HPDE6-E6E7 (cell line): ENCODE data around the gene FAM234B.
A peak's percentile ranks its signal among the peaks of the same experiment; 100 is the strongest.

Source experiments
- DNase-seq: peaks from one replicate; pipeline ENCODE4 v3.0.0; 2011; ENCODE audit warnings: missing footprints; ENCODE audit errors: extremely low spot score

The FAM234B gene, protein sequence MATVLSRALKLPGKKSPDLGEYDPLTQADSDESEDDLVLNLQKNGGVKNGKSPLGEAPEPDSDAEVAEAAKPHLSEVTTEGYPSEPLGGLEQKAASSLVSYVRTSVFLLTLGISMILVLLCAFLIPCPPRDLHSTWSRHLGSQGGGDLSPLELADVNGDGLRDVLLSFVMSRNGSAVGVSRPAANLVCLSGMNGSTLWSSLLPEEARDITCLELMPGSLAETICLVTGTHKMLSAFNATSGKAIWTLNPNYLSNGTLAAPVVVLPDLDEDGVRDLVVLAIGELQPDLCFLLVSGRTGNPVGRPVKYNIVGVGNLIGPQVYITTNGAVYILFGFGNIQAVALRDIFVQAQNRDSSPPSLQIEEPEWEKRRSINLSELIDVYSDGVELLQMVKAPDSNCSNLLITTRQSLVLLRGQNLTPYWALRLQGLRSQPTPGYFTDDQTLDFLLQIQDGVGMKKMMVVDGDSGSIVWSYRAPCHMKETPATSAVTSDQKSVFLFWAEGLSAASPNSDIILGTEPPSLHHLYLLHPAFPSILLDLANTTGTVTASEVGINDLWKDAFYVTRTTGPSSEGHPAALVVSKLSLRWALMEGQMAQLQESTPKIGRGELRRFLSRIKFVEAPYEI

DNA sequence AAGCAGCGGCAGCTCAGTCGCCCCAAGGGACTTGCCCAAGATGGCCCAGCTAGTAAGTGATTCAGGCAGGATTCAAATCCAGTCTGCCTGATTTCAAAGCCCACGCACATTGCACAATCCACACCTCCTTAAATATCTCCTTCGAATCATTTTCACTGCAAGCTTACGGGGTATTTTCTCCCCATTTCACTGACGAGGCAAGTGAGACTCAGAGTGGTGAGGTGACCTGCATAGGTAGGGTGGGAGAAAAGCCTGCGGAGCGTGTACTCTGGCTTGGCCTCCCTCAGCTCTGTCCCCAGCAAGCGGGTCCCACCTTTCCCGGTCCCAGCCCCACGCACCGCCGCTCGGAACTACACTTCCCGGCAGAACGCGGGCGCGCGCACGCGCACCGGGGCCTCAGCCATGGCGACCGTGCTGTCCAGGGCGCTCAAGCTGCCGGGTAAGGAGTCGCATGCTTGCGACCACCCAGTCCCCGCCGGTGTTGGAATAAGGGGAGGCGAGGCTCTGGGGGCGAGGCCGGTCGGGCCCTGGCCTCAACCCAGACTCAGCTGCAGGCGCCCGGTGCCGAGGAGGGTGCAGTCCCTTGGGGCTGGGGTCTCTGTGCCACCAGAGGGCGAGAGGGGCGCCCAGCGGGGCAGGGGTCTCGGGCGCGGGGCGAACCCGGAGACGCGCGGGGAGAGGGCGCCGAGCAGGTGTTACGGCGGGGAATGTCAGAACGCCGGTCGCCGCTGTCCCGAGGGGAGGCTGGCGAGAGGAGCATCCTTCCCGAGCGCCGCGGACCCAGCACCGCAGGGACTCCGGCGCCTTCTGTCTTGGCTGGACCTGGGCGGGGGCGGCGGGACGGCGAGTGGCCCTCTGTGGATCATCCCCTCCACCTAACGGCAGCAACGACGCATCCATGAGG, at the start of gene FAM234B:
FAM234B (plus strand) TSS at position 380 of the 904 bp plus-strand sequence; CDS start at position 403, 23 bp downstream.
- DNase-seq, result peak; percentile 77

DNA sequence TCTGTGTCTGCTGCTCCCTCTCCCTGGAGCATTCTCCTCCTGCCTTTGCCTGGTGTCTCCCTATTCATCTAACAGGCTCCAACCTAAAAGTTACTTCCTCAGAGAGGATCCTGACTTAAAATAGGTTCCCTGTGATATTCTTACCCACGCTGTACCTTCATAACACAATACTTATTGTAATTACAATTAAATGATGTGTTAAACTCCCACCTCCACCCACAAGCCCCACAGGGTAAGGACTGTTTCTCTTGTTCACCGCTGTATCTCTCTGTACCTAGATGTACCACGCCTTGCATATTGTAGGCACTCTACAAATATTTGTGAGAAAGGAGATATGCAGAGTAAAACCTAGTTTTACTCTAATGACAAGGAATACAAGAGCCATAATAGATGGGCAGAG, 49.1 kb upstream of the FAM234B start:
- DNase-seq, result no peak

DNA sequence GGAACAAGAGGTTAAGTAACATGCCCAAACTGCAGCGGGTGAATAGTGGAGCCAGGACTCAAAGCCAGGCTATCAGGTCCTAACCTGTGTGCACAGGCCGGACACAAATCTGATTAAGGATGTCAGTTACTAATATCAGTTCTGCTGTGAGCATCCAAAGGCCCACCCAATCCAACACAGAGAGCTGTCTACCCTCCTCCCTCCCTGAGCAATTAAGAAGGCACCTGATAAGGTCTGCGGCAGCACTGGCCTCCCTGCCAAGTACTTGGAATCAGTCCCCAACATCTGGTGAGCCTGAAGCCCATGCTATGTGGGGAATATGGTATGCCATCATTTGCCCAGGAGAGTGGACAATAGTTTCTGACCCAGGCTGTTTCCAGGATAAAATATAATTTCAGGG, 48.0 kb upstream of the FAM234B start:
- no peak for DNase-seq

DNA sequence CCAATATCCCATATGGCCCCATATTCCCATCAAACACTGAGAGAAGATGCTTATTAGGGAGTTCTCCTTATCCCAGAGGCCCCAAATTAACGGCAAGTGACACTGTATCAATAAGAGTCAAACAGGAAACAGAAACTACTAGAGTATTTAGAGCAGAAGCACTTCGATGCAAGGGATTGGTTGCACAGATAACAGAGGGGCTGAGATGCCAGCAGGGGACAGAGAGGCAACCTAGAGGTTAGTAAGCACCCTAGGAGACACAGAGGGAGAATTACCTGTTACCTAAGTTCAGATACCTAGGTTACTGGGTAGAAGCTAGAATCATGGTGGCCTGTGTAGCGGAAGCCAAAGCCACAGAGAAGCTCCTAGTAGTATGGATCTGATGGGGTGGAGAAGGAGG, 47.0 kb upstream of the FAM234B start:
- DNase-seq, result no peak

DNA sequence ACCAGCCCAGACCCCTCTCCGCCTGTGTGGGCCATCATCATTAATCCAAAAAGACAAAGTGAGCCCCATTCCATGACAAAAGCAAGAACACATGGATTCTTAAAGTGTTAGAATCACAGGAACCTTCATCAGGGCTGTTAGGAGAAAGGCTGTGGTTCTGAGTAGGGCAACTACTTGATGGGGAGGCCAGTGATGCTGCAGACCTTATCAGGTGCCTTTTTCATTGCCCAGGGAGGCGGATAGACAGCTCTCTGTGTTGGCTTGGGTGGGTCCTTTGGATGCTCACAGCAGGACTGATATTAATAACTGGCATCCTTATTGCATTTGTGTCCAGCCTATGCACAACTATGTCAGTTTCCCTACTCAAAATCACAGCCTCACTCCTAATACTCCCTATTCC, 46.4 kb upstream of the FAM234B start:
- no peak for DNase-seq

DNA sequence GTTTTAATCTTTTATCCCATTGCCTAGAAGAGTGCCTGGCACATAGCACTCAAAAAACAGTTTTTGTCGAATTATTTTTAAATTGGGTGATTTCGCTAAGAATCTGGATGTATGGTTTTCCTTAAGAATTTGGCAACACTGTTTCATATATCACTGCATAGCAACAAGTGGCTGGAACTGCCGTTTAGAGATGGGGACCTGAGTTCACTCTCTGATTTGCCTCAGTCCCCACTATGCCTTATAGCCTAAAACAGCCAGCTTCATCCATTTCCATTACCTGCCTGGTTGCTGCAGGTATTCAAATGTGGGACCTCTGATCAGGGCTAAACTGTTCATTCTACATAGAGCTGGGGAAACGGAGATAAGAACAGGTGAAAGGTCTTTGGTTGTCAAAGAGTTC, 45.9 kb upstream of the FAM234B start:
- DNase-seq, result no peak

DNA sequence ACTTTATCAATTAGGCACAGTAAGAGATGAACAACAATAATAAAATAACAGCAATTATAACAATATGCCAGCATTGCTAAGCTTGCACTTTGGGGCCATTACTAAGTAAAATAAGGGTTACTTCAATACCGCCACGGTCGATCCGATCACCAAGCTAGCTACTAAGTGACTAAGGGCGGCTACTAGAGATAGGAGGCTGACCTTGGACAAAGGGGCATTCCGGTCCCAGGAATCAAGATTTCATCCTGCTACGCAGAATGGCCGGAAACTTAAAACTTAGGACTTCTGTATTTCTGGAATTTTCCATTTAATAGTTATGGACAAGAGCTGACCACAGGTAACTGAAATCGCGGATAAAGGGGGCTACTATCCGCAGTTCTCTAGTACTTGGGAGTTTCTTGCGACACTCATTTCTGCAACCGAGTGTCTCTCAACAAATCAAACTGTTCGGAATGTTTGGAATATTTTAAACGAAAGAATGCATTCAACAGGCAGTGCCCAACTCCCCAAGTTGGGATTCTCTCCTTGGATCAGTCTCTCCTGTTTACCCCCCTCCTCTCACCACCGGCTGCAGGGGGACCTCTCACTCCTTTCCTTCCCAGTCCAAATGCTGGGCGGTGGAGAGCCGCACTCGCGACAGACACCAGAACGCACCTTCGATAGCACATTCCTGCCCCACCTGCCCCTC, 44.8 kb upstream of the FAM234B start:
- DNase-seq, result peak; percentile 37

DNA sequence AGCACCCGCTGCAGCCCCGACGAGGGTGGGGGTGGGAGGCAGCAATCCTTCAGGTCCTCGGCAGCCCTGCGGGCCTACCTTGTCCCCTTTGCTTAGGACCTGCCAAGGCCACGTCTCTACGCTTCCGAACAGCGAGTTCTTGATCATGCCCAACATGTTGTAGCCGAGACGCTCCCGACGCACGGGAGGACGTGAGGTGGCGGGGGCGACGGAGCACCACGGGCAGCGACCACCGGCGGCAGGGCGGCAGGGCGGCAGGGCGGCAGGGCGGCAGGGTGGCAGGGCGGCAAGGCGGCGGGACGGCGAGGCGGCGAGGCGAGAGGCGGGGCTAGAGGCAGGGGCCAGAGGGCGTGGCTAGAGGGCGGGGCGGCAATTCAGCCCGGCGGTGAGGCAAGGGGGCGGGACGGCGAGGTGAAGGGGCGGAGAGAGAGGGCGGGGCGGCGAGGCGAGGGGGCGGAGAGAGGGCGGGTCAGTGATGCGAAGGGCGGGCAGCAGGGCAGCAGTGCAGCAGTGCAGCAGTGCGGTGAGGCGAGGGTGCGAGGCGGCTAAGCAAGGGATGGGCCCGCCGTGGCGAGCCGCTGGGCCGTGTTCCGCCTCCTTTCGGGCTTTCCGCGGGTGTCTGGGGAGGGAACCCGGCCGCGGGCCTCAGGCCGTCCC, 44.1 kb upstream of the FAM234B start, which contains the start of gene HEBP1:
HEBP1 (minus strand) TSS at position 307 of the 657 bp plus-strand sequence; CDS start at position 156, 151 bp downstream.
- DNase-seq, result peak; percentile 89

DNA sequence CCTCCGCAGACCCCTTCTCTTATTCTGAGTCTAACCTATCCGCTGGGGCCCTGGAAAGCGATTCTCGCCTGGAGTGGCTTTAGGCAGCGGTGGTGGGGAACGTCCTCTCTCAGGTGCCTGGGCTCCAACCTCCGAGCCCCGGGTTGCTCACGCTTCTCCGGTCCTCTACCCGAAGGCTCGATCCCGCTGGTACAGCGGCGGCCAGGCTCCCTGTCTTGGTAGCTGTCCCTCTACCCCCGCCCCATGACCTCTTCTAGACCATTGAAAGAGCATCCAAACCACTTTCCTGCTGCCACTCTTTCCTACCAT, 43.6 kb upstream of the FAM234B start:
- peak; percentile 42 for DNase-seq

DNA sequence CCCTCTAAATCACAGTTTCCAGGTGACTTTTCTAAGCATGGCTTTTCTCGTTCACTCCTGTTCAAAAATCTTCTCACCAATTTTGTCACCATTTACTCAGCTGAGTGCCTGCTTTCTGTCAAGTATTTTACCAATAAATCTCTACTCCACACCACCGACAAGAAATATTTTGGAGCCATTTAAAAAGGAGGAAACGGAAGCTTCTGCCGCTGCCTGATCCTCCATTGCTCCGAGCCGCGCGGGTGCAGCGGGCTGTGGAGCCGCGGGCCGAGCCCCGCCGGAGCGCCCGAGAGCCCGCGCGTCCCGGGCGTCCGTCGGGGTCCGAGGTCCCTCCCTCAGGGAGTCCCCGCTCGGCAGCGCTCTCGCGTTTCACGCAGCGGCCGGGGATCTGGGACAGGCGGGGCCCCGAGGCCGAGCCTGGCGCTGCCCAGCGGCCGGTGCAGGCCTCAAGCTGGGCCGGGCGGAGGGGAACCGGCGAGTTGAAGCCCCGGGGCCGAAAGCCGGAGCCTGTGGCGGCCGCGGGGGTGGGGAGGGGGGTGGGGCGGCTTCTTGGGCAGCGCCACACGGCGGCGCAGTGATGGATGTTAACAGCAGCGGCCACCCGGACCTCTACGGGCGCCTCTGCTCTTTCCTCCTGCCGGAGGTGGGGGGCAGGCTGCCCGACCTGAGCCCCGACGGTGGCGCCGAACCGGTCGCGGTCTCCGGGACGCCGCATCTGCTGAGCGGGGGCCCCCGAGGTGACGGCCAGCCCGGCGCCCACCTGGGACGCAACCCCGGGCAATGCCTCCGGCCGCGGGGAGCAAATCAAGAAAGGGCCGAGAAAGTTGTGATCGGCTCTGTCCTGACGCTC, 43.0 kb upstream of the FAM234B start:
- DNase-seq, result peak; percentile 68

DNA sequence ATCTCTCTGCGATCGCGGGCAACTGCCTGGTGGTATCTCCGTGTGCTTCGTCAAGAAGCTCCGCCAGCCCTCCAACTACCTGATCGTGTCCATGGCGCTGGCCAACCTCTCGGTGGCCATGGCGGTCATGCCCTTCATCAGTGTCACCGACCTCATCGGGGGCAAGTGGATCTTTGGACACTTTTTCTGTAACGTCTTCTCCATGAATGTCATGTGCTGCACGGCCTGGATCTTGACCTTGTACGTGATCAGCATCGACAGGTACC, 42.5 kb upstream of the FAM234B start:
- DNase-seq, result no peak

DNA sequence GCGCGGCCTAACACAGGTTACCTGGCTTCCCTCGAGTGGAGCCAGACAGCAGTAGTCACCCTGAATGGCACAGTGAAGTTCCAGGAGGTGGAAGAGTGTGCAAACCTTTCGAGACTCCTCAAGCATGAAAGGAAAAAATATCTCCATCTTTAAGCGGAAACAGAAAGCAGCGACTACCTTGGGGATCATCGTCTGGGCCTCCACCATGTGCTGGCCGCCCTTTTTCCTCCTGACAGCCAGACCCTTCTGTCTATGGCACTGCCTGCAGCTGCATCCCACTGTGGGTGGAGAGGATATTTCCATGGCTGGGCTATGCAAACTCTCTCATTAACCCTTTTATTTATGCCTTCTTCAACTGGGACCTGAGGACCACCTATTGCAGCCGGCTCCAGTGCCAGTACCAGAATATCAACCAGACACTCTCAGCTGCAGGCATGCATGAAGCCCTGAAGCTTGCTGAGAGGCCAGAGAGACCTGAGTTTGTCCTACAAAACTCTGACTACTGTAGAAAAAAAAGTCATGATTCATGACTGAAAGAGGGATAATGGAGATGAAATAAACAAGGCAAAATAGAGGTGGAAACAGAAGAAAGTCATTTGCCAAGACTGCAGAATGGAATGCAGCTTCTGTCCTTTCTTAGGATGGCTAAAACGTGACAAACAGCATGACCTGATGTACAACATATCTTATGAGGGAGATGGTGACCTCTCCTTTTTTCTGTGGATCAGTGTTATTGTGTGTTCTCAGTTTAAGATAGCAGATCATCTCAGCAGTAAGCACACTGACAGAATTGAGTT, 41.7 kb upstream of the FAM234B start:
- no peak for DNase-seq

DNA sequence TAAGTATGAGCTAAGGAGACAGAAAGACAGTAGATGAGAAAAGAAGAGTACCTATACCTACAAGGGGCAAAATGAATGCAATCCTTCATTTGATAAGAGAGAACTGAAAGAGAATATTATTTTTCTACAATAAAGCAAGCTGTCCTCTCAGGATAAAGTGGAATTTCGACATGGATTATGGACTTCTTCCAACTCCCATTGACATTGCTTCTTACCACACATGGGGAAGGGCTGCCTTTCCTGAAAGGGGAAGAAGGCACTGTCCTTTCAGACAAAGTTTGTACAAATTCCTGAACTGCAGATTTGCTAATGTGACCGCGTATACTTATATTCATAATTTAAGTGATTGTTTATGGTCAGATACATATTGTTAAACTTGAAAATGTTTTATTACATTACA, 39.8 kb upstream of the FAM234B start:
- DNase-seq, result no peak

DNA sequence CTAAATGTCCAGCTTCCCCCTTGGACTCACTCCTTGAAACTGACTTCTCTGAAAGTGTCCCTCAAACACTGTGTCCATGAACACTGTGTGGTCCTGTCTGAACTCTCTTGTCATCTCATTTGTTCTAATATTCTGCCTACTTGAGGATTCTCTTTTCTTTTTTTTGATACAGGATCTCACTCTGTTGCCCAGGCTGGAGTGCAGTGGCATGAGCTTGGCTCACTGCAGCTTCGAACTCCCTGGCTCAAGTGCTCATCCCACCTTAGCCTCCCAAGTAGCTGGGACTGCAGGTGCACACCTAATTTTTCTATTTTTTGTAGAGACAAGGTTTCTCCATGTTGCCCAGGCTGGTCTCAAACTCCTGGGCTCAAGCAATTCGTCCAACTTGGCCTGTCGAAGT, 39.2 kb upstream of the FAM234B start:
- DNase-seq, result no peak

DNA sequence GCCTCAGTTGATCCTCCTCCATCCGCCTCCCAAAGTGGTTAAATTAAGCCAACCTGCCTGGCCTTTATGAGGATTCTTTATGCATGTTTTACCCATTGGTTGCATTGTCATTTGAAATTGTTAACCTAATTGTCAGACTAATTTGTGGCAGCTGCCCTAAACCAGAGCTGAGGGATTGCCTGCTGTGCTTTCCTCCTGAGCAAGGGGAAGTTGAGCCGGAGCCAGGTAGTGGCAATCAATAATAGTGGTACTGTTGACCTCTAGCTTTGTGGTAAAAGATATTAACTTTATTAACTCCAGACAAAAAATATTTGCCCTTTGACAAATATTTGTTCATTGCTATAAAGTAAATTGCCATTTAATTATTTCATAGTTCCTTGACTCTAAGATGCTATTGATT, 38.5 kb upstream of the FAM234B start:
- DNase-seq, result no peak

DNA sequence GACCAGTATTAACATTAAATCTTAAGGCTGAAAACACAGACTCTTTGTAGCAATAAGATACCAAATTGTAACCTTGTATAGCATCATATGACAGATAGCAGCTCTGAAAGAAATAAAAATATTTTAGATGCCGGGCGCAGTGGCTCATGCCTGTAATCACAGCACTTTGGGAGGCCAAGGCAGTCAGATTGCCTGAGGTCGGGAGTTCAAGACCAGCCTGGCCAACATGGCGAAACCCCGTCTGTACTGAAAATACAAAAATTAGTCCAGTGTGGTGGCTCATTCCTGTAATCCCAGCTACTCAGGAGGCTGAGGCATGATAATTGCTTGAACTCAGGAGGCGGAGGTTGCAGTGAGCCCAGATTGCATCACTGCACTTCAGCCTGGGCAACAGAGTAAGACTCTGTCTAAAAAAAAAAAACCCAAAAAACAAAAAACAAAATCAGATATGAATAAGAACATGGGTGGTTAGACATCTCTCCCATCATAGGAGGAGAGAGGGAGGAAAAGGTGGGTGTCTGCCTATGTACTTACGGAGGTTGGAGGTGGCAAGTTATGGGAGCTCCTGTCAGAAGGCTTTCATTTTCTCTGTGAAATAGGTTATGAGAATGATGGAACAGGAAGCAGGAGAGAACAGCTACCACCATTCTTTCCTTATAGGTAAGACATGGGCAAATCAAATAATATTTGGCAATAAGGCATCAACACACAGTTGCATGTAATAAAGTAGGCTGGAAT, 36.5 kb upstream of the FAM234B start:
- no peak for DNase-seq

DNA sequence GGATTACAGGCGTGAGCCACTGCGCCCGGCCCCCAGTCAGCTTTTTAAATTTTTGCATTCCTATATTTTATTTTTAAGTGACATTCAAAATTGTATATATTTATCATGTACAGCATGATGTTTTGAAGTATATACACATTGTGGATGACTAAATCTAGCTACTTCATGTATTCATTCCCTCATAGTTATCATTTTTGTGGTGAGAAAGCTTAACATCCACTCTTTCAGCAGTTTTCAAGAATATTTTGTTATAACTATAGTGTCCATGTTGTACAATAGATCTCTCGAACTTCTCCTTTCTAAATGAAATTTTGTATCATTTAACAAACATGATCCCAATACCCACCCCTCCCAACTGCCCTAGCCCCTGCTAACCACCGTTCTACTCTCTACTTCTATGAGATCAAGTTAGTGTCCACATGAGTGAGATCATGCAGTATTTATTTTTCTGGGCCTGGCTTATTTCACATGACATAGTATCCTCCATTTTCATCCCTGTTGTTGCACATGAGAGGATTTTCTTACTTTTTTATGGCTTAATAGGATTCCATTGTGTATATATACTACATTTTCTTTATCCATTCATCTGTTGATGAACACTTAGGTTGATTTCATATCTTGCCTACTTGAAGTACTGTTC, 35.3 kb upstream of the FAM234B start:
- DNase-seq, result no peak

DNA sequence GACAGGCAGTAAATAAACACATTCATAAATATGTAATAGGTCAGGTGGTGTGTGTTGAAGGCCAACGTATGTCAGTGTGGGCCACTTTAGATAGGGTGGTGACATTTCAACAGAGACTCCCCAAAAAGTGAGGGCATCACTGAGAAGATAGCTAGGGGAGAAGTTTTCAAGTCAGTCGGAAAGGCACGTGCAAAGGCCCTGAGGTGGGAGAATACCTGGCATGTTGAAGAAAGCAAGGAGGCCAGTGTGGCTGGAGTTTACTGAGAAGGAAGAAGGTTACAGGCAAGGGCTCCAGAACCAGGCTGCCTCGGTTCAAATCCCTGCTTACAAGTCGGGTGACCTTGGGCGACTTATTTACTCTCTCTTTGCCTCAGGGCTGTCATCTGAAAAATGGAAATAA, 33.1 kb upstream of the FAM234B start:
- DNase-seq, result no peak

DNA sequence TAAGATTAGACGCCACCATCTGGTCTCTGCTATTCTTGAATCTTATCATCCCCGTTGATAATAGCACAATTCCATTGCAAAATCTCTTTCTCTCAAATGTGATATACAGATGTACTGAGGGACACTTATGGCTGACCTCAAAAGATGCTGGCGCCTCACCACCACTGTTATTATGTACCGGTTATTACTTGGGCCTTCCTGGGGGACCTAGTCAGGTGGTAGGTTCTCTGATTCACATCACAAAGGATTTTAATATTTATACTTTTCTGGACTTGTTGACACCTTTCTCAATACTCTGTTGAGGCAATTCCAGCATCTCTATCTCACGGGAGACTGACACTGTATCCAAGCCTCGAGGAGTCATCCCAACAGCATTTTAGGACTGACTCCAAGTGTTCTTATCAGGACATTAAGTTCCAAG, 21.3 kb upstream of the FAM234B start:
- DNase-seq, result no peak
